Naive B cell (primary cell): ENCODE data around the gene NCK2. TPM values are rescaled to one million over a fixed set of nuclear protein-coding genes. Genes with fewer than 3 reads are reported as not detected.

Experiments
- ATAC-seq, 2 donors: fragments of 150-1000 bp; cut with Tn5 transposase; 2 replicates each; pipeline ENCODE4 v1.10.0; 2021; ENCODE audit warnings: low read depth in 2 of 2, mild to moderate bottlenecking in 2 of 2, moderate library complexity in 2 of 2
- DNase-seq: peaks from one replicate; pipeline ENCODE4 v3.0.0; 2022
- H3K27ac Mint-ChIP-seq, 6 donors: one replicate each; pipeline ENCODE4 v1.8.0; 2020 to 2022; ENCODE audit warnings: mild to moderate bottlenecking in 6 of 6, mixed read lengths in 6 of 6, moderate library complexity in 5 of 6, inconsistent platforms in 2 of 6
- H3K27me3 Mint-ChIP-seq, 3 donors: one replicate each; pipeline ENCODE4 v1.8.0; 2021 to 2022; ENCODE audit warnings: mixed read lengths in 3 of 3, mild to moderate bottlenecking in 1 of 3
- H3K36me3 Mint-ChIP-seq, 2 donors: one replicate each; pipeline ENCODE4 v1.8.0; 2020 to 2022; ENCODE audit warnings: mixed read lengths in 2 of 2, inconsistent platforms in 1 of 2, mild to moderate bottlenecking in 1 of 2
- H3K4me1 Mint-ChIP-seq, 3 donors: one replicate each; pipeline ENCODE4 v1.8.0; 2020 to 2022; ENCODE audit warnings: mixed read lengths in 3 of 3, inconsistent platforms in 1 of 3, mild to moderate bottlenecking in 1 of 3, moderate library complexity in 1 of 3
- H3K4me3 Mint-ChIP-seq, 8 donors: one replicate each; pipeline ENCODE4 v1.8.0; 2020 to 2022; ENCODE audit warnings: mild to moderate bottlenecking in 8 of 8, mixed read lengths in 8 of 8, moderate library complexity in 8 of 8, inconsistent platforms in 2 of 8
- H3K9me3 Mint-ChIP-seq, 7 donors: one replicate each; pipeline ENCODE4 v1.8.0; 2020 to 2022; ENCODE audit warnings: mixed read lengths in 7 of 7, mild to moderate bottlenecking in 5 of 7, inconsistent platforms in 2 of 7, moderate library complexity in 1 of 7
- polyA plus RNA-seq, 6 donors: library from polyadenylated mRNA; unstranded; fragments of 300-500 nt; fragmentation: Illumina TruSeq; gene quantifications; one replicate each; pipeline ENCODE4 v1.2.3, GENCODE V29; 2021; ENCODE audit warnings: low read depth in 6 of 6

Gene NCK2
- polyA plus RNA-seq, 6 donors from 2014 or later = 70.7 to 108 (median 76.7) TPM

GRCh38 chr2:105872830-105873229 lies 128.1 kb downstream of the NCK2 start:
- Mint-ChIP-seq H3K27ac (peak overlapping the region in 5 of 6 donors; percentile 44 to 89 (median 79)), H3K4me1 (peaks cover 65 to 94% (median 92%) of the 10 kb centered on the region in 3 donors), H3K27me3 (no peaks in the 10 kb centered on the region), H3K9me3 (no peaks in the 10 kb centered on the region), H3K36me3 (peaks cover 20 to 28% of the 10 kb centered on the region in 2 donors), H3K4me3 (peak overlapping the region in 4 of 8 donors; percentile 20 to 68 (median 36))
- DNase-seq (no peak), ATAC-seq (no peak)

GRCh38 chr2:105873281-105873680 lies 128.6 kb downstream of the NCK2 start:
- Mint-ChIP-seq H3K27me3 (no peaks in the 10 kb centered on the region), H3K4me3 (peak overlapping the region in 5 of 8 donors; percentile 32 to 68 (median 49)), H3K4me1 (peaks cover 61 to 94% (median 92%) of the 10 kb centered on the region in 3 donors), H3K9me3 (no peaks in the 10 kb centered on the region), H3K27ac (peak overlapping the region; percentile 44 to 89 (median 78)), H3K36me3 (peaks cover 25 to 33% of the 10 kb centered on the region in 2 donors)
- no peak for ATAC-seq
- no peak for DNase-seq

GRCh38 chr2:105873721-105874120 lies 129.0 kb downstream of the NCK2 start:
- no peaks in the 10 kb centered on the region for H3K27me3 Mint-ChIP-seq
- H3K4me1 Mint-ChIP-seq = peaks cover 58 to 91% (median 91%) of the 10 kb centered on the region in 3 donors
- H3K36me3 Mint-ChIP-seq = peaks cover 29 to 36% of the 10 kb centered on the region in 2 donors
- peak overlapping the region in 5 of 8 donors; percentile 32 to 54 (median 44) for H3K4me3 Mint-ChIP-seq
- peak overlapping the region; percentile 60 to 89 (median 82) for H3K27ac Mint-ChIP-seq
- H3K9me3 Mint-ChIP-seq = peaks cover 0 to 1% (median 0%) of the 10 kb centered on the region in 7 donors
- ATAC-seq (peak; percentile 39 to 64), DNase-seq (no peak)

- H3K9me3 Mint-ChIP-seq = peaks cover 0 to 2% (median 0%) of the 10 kb centered on the region in 7 donors
- H3K4me3 Mint-ChIP-seq = no peak overlapping the region
- H3K36me3 Mint-ChIP-seq = peaks cover 37 to 43% of the 10 kb centered on the region in 2 donors
- no peaks in the 10 kb centered on the region for H3K27me3 Mint-ChIP-seq
- H3K27ac Mint-ChIP-seq = peak overlapping the region in 5 of 6 donors; percentile 29 to 89 (median 79)
- H3K4me1 Mint-ChIP-seq = peaks cover 55 to 88% (median 86%) of the 10 kb centered on the region in 3 donors
- no peak for ATAC-seq
- no peak for DNase-seq
Measured at GRCh38 chr2:105874466-105874865, 129.8 kb downstream of the NCK2 start.

GRCh38 chr2:105875241-105875640 lies 130.5 kb downstream of the NCK2 start:
- Mint-ChIP-seq H3K4me3 (peak overlapping the region in 1 of 8 donors; percentile 35), H3K36me3 (peaks cover 38 to 45% of the 10 kb centered on the region in 2 donors), H3K4me1 (peaks cover 57 to 85% (median 82%) of the 10 kb centered on the region in 3 donors), H3K27ac (peak overlapping the region in 5 of 6 donors; percentile 9 to 90 (median 76)), H3K27me3 (no peaks in the 10 kb centered on the region), H3K9me3 (peaks cover 0 to 3% (median 0%) of the 10 kb centered on the region in 7 donors)
- ATAC-seq (no peak), DNase-seq (no peak)

GRCh38 chr2:105876191-105876590 lies 131.5 kb downstream of the NCK2 start:
- Mint-ChIP-seq H3K4me3 (peak overlapping the region in 1 of 8 donors; percentile 47), H3K9me3 (peaks cover 0 to 3% (median 0%) of the 10 kb centered on the region in 7 donors), H3K36me3 (peaks cover 30 to 40% of the 10 kb centered on the region in 2 donors), H3K27ac (peak overlapping the region in 5 of 6 donors; percentile 38 to 89 (median 76)), H3K4me1 (peaks cover 52 to 78% (median 74%) of the 10 kb centered on the region in 3 donors), H3K27me3 (no peaks in the 10 kb centered on the region)
- DNase-seq (no peak), ATAC-seq (no peak)

GRCh38 chr2:105877945-105878344 lies 133.2 kb downstream of the NCK2 start:
- H3K4me3 Mint-ChIP-seq = no peak overlapping the region
- DNase-seq (no peak), ATAC-seq (no peak)
- peaks cover 28 to 41% of the 10 kb centered on the region in 2 donors for H3K36me3 Mint-ChIP-seq
- H3K27me3 Mint-ChIP-seq = no peaks in the 10 kb centered on the region
- H3K4me1 Mint-ChIP-seq = peaks cover 49 to 72% (median 71%) of the 10 kb centered on the region in 3 donors
- H3K9me3 Mint-ChIP-seq = peaks cover 0 to 4% (median 0%) of the 10 kb centered on the region in 7 donors
- peak overlapping the region in 5 of 6 donors; percentile 49 to 89 (median 85) for H3K27ac Mint-ChIP-seq

- Mint-ChIP-seq H3K4me1 (peaks cover 48 to 71% (median 70%) of the 10 kb centered on the region in 3 donors), H3K9me3 (peaks cover 0 to 4% (median 0%) of the 10 kb centered on the region in 7 donors), H3K27ac (peak overlapping the region in 4 of 6 donors; percentile 32 to 90 (median 79)), H3K36me3 (peaks cover 28 to 41% of the 10 kb centered on the region in 2 donors), H3K4me3 (no peak overlapping the region), H3K27me3 (no peaks in the 10 kb centered on the region)
- no peak for ATAC-seq
- no peak for DNase-seq
Measured at GRCh38 chr2:105879106-105879802, 134.5 kb downstream of the NCK2 start.

GRCh38 chr2:105879803-105880300 lies 135.1 kb downstream of the NCK2 start:
- Mint-ChIP-seq H3K27me3 (no peaks in the 10 kb centered on the region), H3K36me3 (peaks cover 28 to 45% of the 10 kb centered on the region in 2 donors)

GRCh38 chr2:105880637-105881036 lies 135.9 kb downstream of the NCK2 start:
- Mint-ChIP-seq H3K4me3 (no peak overlapping the region), H3K36me3 (peaks cover 28 to 40% of the 10 kb centered on the region in 2 donors), H3K27ac (peak overlapping the region in 4 of 6 donors; percentile 19 to 89 (median 62)), H3K9me3 (peaks cover 0 to 4% (median 0%) of the 10 kb centered on the region in 7 donors), H3K27me3 (no peaks in the 10 kb centered on the region), H3K4me1 (peaks cover 53 to 73% (median 69%) of the 10 kb centered on the region in 3 donors)
- DNase-seq = no peak
- ATAC-seq = no peak

More at GRCh38 chr2:105879803-105880300, 135.1 kb downstream of the NCK2 start:
- Mint-ChIP-seq H3K4me3 (no peak overlapping the region), H3K4me1 (peaks cover 54 to 73% (median 70%) of the 10 kb centered on the region in 3 donors), H3K27ac (peak overlapping the region in 5 of 6 donors; percentile 73 to 92 (median 89)), H3K9me3 (peaks cover 0 to 4% (median 0%) of the 10 kb centered on the region in 7 donors)
- ATAC-seq (no peak), DNase-seq (no peak)

GRCh38 chr2:105881286-105882136 lies 136.8 kb downstream of the NCK2 start:
- Mint-ChIP-seq H3K36me3 (peaks cover 30 to 37% of the 10 kb centered on the region in 2 donors), H3K27ac (peak overlapping the region in 1 of 6 donors; percentile 74), H3K9me3 (peaks cover 0 to 4% (median 0%) of the 10 kb centered on the region in 7 donors)

GRCh38 chr2:105882341-105882740 lies 137.6 kb downstream of the NCK2 start:
- H3K4me1 Mint-ChIP-seq = peaks cover 50 to 72% (median 69%) of the 10 kb centered on the region in 3 donors
- ATAC-seq (no peak), DNase-seq (no peak)
- H3K4me3 Mint-ChIP-seq = peak overlapping the region in 1 of 8 donors; percentile 13
- peaks cover 0 to 4% (median 1%) of the 10 kb centered on the region in 7 donors for H3K9me3 Mint-ChIP-seq
- peaks cover 38 to 44% of the 10 kb centered on the region in 2 donors for H3K36me3 Mint-ChIP-seq
- no peaks in the 10 kb centered on the region for H3K27me3 Mint-ChIP-seq
- peak overlapping the region in 3 of 6 donors; percentile 57 to 85 (median 73) for H3K27ac Mint-ChIP-seq

More at GRCh38 chr2:105881286-105882136, 136.8 kb downstream of the NCK2 start:
- DNase-seq (no peak), ATAC-seq (no peak)
- Mint-ChIP-seq H3K27me3 (no peaks in the 10 kb centered on the region), H3K4me1 (peaks cover 50 to 72% (median 69%) of the 10 kb centered on the region in 3 donors), H3K4me3 (peak overlapping the region in 1 of 8 donors; percentile 40)
